GM10248 (cell line): Measurements from ENCODE around the gene NCOA3.
A peak's percentile ranks its signal among the peaks of the same experiment; 100 is the strongest.

ENCODE experiments used
- CTCF ChIA-PET: fragments of 300-600 bp; sonication (Branson Sonifier 250); formaldehyde crosslinking; extraction: SDS; loops from one replicate; lab custom pipeline; 2021; ENCODE audit warnings: antibody characterized with exemption; lab: Yijun Ruan, JAX
- POLR2A ChIA-PET: fragments of 350-650 bp; sonication (Branson Sonifier 250); formaldehyde crosslinking; extraction: SDS; loops from one replicate; lab custom pipeline; 2020; ENCODE audit warnings: antibody characterized with exemption; lab: Yijun Ruan, JAX
- DNase-seq: peaks from one replicate; pipeline ENCODE4 v3.0.0; 2012; ENCODE audit errors: extremely low spot score
- TF ChIP-seq, protein P1 (sequence below): IDR thresholded peaks from 2 replicates; pipeline ENCODE4 v1.5.1; 2012; ENCODE audit warnings: mild to moderate bottlenecking, low read depth; ENCODE audit errors: extremely low read depth, missing control alignments, control extremely low read depth

NCOA3 gene

DNA sequence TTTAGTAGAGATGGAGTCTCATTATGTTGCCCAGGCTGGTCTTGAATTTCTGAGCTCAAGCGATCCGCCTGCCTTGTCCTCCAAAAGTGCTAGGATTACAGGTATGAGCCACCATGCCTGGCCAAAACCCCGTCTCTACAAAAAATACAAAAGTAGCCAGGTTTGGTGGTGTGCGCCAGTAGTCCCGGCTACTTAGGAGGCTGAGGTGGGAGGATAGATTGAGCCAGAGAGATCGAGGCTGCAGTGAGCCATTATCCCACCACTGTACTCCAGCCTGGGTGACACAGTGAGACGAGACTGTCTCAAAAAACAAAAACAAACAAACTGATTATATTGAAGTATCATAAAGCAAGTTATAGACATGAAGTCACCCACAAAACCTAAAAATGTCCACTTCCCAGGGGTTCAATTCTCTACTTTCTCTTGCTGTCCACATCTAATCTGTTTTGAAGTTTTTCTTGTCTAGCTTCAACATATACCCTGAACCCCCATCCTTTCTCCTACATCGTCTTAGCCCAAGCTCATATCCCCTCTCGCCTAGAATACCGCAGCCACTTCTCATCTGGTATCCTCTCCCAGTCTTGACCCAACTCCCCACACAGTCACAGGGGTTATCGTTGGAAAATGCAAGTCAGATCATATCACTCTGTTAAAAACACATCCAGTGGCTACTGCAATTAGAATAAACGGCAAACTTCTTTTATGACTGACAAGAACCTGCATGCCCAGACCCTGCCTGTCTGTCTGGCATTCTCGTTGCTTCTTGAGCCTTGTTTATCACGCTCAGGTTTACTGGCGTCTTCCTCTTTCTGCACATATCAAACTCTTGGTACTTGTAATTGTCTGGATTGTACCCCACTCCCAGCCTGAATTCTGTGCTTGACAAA is 20.1 kb upstream of the NCOA3 start:
- no peak for DNase-seq
- TF ChIP-seq, protein P1, sequence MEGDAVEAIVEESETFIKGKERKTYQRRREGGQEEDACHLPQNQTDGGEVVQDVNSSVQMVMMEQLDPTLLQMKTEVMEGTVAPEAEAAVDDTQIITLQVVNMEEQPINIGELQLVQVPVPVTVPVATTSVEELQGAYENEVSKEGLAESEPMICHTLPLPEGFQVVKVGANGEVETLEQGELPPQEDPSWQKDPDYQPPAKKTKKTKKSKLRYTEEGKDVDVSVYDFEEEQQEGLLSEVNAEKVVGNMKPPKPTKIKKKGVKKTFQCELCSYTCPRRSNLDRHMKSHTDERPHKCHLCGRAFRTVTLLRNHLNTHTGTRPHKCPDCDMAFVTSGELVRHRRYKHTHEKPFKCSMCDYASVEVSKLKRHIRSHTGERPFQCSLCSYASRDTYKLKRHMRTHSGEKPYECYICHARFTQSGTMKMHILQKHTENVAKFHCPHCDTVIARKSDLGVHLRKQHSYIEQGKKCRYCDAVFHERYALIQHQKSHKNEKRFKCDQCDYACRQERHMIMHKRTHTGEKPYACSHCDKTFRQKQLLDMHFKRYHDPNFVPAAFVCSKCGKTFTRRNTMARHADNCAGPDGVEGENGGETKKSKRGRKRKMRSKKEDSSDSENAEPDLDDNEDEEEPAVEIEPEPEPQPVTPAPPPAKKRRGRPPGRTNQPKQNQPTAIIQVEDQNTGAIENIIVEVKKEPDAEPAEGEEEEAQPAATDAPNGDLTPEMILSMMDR, result no peak
- ChIA-PET CTCF (interaction anchor here (0.9 to 1.3 kb wide), 2 partner anchors 21 to 98 kb away, joined by 3 to 4 read pairs; partner anchors contain the start of gene NCOA3), POLR2A (no interaction called here)

DNA sequence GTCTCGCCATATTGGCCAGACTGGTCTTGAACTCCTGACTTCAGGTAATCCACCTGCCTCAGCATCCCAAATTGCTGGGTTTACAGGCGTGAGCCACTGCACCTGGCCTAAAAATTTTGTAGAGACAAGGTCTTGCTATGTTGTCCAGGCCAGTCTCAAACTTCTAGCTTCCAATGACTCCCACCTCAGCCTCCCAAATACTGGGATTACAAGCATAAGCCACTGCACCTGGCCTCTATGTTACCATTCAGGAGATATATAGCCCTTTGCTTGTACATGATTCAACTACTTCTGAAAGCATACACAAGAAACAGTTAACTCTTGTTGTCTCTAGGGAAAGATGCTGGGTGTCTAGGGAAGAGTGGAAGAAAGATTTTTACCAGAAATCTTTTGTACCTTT is 19.0 kb upstream of the NCOA3 start:
- CTCF ChIA-PET, result no interaction called here

DNA sequence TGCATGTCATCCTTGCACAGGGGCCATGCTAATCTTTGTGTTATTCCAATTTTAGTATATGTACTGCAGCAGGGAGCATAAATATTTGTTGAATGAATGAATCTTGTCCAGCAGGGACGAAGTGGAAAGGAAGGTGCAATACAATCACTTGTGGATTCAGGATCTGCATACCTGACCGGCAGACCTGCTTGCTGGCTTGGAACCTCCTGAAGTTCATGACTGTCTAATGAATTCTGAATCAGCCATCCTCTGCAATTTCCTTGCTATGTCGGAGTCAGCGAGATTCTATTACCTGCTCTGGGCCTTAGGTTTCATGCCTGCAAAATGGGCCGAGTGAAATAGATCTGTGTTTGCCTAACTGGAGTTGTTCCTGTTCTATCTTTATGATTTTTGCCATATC is 17.4 kb upstream of the NCOA3 start:
- POLR2A ChIA-PET, result no interaction called here
- no peak for DNase-seq
- TF ChIP-seq, protein P1, result no peak
- CTCF ChIA-PET, result interaction anchor here (0.9 to 1.4 kb wide), 4 partner anchors 9 to 25 kb away, joined by 3 read pairs; no protein-coding TSS in a partner anchor

More for the DNA sequence above, 19.0 kb upstream of the NCOA3 start:
- POLR2A ChIA-PET, result interaction anchor here (0.6 kb wide), 1 partner anchor 24 kb away, joined by 3 read pairs; no protein-coding TSS in a partner anchor
- no peak for DNase-seq
- TF ChIP-seq, protein P1, result no peak

- TF ChIP-seq, protein P1, result no peak
Observed at GRCh38 chr20:47487175-47487917, 14.3 kb upstream of the NCOA3 start.

GRCh38 chr20:47489448-47489872 is 12.2 kb upstream of the NCOA3 start:
- DNase-seq, result no peak

More at GRCh38 chr20:47487175-47487917, 14.3 kb upstream of the NCOA3 start:
- CTCF ChIA-PET, result interaction anchor here (0.6 to 3.0 kb wide), 8 partner anchors 12 to 103 kb away, joined by 3 to 11 read pairs (median 4); no protein-coding TSS in a partner anchor
- peak; percentile 72 for DNase-seq
- POLR2A ChIA-PET, result interaction anchor here (0.9 to 2.1 kb wide), 2 partner anchors 14 to 15 kb away, joined by 7 read pairs; partner anchors contain the start of gene NCOA3

DNA sequence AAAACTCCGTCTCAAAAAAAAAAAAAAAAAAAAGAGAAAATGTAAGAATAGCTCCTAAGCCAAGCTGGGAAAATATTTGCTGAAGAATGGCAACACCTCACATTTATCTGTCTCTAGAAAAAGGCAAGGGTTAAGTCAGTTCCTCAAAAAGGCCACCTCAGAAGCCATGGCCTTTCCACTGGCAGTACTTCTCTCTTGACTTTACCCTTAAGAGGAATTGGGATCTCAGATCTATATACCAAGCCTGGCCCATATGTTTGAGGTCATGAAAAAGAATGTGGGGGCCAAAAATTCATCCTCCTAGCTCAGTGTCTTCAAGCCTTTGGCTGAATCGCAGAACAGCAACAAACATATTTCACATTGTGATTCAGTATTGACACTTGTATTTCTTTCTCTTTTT is 10.9 kb upstream of the NCOA3 start:
- POLR2A ChIA-PET, result no interaction called here
- CTCF ChIA-PET, result interaction anchor here (0.8 to 1.5 kb wide), 2 partner anchors 18 to 174 kb away, joined by 3 read pairs; no protein-coding TSS in a partner anchor
- DNase-seq, result peak; percentile 18
- TF ChIP-seq, protein P1, result no peak

More at GRCh38 chr20:47489448-47489872, 12.2 kb upstream of the NCOA3 start:
- TF ChIP-seq, protein P1, result no peak
- CTCF ChIA-PET, result interaction anchor here (1.4 kb wide), 1 partner anchor 217 kb away, joined by 3 read pairs; no protein-coding TSS in a partner anchor
- POLR2A ChIA-PET, result no interaction called here
